Dermis blood vessel endothelial cell (primary cell): ENCODE measurements around the gene COX10. TPM values are rescaled to one million over a fixed set of nuclear protein-coding genes. Genes with fewer than 3 reads are reported as not detected.
"Not testable (repeated sequence)": the region's sequence is repeated elsewhere in the genome, so short reads cannot be mapped to it uniquely, and the experiment has no call there.

Source experiments
- DNase-seq: peaks from one replicate; pipeline ENCODE4 v3.0.0; 2010
- total RNA-seq: library from RNA; depleted of rRNA; stranded (reverse); fragments of >200 nt; gene quantifications from 2 replicates; pipeline ENCODE4 v1.2.3, GENCODE V29; 2014

The COX10 gene
- total RNA-seq, 1 donor from 2014 or later: 21.1 TPM

DNA sequence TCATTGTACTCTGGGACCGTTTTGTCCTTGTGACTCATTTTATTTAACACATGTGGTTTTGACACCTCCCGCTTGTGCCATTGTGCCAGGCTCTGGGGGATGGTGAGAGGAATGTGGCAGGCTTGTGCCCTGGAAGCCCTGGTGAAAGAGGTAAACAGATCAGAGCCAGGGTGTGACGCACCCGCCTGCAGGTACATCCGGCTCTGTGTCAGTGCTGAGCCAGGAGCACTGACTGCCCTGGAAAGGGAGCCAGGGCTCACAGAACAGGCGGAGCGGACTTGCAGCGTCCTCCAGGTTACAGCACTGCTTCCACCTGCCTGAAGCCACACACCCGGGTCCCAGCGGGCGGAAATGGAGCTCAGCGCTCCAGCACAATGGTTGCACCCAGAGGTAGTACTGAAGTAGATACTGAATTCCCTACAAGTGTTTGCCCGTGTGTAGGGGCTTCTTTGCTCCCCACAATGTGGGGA is 136.7 kb downstream of the COX10 start:
- peak; percentile 22 for DNase-seq

DNA sequence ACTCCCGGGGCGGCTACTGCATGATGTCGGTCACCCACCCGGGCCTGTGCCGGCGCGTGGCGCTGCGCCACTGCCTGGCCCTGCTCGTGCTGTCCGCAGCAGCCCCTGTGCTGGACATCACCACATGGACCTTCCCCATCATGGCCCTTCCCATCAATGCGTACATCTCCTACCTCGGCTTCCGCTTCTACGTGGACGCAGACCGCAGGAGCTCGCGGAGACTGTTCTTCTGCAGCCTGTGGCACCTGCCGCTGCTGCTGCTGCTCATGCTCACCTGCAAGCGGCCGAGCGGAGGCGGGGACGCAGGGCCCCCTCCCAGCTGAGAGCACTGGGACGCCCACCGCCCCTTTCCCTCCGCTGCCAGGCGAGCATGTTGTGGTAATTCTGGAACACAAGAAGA is 137.6 kb downstream of the COX10 start:
- DNase-seq: no peak

DNA sequence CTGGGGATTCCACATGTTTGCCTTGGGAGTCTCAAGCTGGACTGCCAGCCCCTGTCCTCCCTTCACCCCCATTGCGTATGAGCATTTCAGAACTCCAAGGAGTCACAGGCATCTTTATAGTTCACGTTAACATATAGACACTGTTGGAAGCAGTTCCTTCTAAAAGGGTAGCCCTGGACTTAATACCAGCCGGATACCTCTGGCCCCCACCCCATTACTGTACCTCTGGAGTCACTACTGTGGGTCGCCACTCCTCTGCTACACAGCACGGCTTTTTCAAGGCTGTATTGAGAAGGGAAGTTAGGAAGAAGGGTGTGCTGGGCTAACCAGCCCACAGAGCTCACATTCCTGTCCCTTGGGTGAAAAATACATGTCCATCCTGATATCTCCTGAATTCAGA is 138.5 kb downstream of the COX10 start:
- no peak for DNase-seq

DNA sequence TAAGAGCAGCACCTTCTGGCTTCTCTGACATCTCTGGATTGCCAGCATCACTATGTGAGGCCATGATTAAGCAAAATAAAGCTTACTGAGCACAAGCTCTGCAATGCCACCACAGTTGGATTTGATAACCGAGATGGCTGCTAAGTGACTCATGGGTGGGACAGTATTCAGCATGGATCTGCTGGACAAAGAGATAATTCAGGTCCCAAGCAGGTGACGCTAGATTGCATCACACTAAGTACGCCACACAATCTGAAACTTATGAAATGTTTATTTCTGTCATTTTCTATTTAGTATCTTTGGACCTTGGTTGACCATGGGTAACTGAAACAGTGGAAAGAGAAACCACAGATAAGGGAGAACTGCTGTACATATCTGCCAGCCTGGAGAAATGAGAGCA is 139.9 kb downstream of the COX10 start:
- DNase-seq: no peak

DNA sequence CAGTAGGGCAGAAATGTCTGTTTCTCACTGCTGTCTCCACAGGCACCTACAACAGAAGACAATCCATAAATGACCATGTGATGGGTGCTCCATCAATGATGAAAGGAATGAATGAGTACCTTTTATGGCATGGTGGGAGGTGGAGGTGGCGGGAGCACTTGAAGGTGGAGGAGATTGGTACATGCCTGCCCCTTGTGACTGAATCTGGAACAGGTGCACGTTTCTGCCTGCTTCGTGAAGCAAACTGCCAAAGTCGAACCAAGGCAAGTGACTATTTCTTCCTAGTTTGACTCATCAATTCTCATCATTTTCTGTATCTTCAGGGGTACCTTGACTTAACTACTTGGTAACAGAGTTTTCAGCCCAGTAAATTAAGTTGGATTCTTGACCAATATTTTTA is 141.9 kb downstream of the COX10 start:
- DNase-seq: no peak

GRCh38 chr17:14211801-14212200 is 142.5 kb downstream of the COX10 start:
- DNase-seq: no peak

- DNase-seq: no peak
These were observed 143.1 kb downstream of the COX10 start for GRCh38 chr17:14212401-14212800.

- peak; percentile 15 for DNase-seq
These were observed 145.0 kb downstream of the COX10 start for GRCh38 chr17:14214271-14214670.

GRCh38 chr17:14222611-14223010 is 153.3 kb downstream of the COX10 start:
- no peak for DNase-seq

GRCh38 chr17:14225254-14225980 is 156.1 kb downstream of the COX10 start:
- no peak for DNase-seq

GRCh38 chr17:14227052-14227451 is 157.7 kb downstream of the COX10 start:
- no peak for DNase-seq

- no peak for DNase-seq
These were observed 159.6 kb downstream of the COX10 start for GRCh38 chr17:14228903-14229302.

DNA sequence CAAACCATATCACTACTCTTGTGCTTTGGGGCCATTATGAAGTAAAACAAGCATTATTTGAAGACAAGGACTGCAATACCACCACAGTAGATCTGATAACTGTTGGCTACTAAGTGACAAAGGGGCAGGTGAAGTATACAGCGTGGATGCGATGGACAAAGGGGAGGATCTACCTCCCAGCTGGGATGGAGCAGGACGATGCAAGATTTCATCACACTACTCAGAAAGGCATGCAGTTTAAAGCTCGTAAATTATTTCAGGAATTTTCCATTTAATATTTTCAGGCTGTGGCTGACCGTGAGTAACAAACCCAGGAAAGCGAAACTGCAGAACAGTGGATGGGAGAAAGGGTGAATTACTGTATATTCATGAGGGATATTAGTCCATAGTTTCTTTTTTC is 161.9 kb downstream of the COX10 start:
- not testable (repeated sequence) for DNase-seq

GRCh38 chr17:14235047-14235446 is 165.7 kb downstream of the COX10 start:
- not testable (repeated sequence) for DNase-seq

DNA sequence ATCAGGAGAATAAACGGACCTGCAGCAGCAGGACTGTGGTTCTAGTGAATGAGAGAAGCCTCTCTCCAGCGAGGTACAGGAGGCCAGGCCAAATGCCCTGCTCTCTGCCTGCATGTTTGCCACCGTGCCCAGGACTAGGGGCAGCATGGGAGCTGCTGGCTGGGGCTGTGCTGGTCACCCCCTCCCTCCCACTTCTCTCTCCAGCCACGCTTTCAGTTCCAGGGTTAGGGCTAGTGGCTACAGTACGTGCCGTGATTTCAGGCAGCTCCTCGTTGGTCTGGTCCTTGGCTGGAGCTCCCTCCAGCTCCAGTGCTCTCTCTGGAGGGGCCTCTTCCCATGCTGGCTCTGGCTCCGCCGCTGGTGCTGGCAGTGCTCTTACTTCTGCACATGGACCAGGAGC is 166.7 kb downstream of the COX10 start:
- not testable (repeated sequence) for DNase-seq

DNA sequence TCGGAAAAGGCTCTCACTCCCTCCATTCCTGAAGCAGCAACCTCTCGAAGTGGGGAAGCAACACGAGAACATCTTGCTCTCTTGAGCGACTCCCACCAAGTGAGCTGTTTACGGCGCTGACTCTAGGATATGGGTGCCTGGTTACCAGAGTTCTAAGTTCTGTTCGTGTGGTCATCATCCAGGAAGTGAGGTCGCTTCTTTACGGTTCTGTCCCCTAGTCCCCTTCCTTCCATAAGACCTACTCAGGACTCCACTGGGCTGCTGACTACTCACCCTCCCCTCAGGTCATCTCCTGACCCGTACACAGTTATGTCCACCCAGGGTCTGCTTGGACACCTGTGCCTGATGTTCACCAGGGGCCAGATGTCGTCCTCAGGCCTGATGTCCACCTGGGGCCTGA is 167.5 kb downstream of the COX10 start, which contains the start of gene CDRT15:
Gene CDRT15 (minus strand): TSS at position 101 of the 400 bp plus-strand sequence. CDS start 29 bp downstream, at position 72.
- not testable (repeated sequence) for DNase-seq

DNA sequence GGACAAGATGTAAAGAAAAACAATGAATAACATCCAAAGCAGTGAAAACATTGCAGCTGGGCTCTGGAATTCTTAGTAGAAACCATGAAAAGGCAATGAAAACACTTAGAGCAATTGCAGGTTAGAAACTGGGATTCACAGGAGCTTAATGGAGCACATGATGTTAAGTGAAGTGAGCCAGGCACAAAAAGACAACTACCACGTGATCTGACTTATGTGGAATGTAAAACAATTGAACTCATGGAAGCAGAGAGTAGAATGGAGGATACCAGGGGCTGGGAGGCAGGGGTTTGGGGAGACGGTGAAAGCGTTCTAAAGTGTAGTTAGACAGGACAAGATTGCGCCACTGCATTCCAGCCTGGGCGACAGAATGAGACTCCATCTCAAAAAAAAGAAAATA is 170.0 kb downstream of the COX10 start:
- DNase-seq: not testable (repeated sequence)

DNA sequence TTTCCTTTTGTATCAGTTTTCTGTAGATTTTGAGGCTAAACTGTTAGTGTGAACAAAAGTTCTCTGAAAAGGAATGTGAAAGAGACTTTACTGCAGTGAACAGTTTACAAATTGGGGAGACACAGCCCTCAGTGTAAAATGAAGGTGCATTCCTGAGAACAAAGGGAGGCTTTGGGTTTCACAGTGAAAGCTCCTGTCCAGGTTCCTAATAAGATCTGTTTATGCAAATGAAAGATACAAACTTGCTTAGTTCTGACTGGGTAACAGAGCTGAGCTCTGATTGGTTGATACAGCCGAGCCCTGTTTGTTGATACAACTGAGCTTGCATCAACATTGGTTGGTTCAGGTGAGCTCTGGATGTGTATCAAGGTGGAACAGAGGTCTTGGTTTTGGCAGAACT is 175.7 kb downstream of the COX10 start:
- DNase-seq: no peak

DNA sequence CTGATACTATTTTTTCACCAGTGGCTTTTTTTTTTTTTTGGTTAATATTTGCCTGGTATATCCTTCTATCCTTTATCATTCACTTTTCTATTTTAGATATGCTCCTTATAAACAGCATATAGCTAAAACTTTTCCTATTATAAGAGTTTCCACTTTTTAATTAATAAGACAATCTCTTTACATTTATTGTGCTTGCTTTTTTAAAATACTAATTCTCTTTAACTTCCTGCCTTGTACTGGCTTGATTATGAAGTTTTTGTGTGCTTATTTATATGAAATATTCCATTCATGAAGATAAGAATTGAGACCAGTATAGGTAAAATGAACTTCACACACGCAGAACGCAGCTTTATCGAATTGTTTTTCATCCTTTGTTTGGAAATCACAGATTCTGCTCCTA is 176.3 kb downstream of the COX10 start:
- no peak for DNase-seq

Other genes with a start within 250 kb of the COX10 start
- gene CDRT15, start 167.4 kb downstream of the COX10 start, total RNA-seq: not detected in 2 replicates
- gene HS3ST3B1, start 231.6 kb downstream of the COX10 start, total RNA-seq: 0.28 and 1.4 TPM in 2 replicates